Erythroblast (primary cell): ENCODE measurements around the gene DDOST.

ENCODE experiments used
- GATA1 ChIP-seq: IDR thresholded peaks from 2 replicates; pipeline ENCODE4 v1.6.1; 2011; ENCODE audit warnings: low read depth, mild to moderate bottlenecking, control low read depth, low read length, moderate library complexity
- POLR2A ChIP-seq: IDR thresholded peaks from 2 replicates; pipeline ENCODE4 v1.6.1; 2011; ENCODE audit warnings: mild to moderate bottlenecking, low read length

GRCh38 chr1:20615946-20616846 is 45.0 kb downstream of the DDOST start:
- TF ChIP-seq POLR2A (no peak), GATA1 (no peak)
